Diencephalon (tissue), 1 donor: ENCODE measurements around the gene CCDC170. TPM values are rescaled to one million over a fixed set of nuclear protein-coding genes. Genes with fewer than 3 reads are reported as not detected.

Experiments
- small RNA-seq: library from RNA; depleted of rRNA; stranded (forward); fragments of <200 nt; gene quantifications from one replicate; pipeline ENCODE3, GENCODE V24; 2014
- total RNA-seq: library from RNA; depleted of rRNA; stranded (reverse); fragments of >200 nt; gene quantifications from one replicate; pipeline ENCODE4 v1.2.3, GENCODE V29; 2014

The CCDC170 gene, protein sequence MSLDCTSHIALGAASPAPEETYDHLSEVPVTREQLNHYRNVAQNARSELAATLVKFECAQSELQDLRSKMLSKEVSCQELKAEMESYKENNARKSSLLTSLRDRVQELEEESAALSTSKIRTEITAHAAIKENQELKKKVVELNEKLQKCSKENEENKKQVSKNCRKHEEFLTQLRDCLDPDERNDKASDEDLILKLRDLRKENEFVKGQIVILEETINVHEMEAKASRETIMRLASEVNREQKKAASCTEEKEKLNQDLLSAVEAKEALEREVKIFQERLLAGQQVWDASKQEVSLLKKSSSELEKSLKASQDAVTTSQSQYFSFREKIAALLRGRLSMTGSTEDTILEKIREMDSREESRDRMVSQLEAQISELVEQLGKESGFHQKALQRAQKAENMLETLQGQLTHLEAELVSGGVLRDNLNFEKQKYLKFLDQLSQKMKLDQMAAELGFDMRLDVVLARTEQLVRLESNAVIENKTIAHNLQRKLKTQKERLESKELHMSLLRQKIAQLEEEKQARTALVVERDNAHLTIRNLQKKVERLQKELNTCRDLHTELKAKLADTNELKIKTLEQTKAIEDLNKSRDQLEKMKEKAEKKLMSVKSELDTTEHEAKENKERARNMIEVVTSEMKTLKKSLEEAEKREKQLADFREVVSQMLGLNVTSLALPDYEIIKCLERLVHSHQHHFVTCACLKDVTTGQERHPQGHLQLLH
- 5.5 TPM for total RNA-seq

DNA sequence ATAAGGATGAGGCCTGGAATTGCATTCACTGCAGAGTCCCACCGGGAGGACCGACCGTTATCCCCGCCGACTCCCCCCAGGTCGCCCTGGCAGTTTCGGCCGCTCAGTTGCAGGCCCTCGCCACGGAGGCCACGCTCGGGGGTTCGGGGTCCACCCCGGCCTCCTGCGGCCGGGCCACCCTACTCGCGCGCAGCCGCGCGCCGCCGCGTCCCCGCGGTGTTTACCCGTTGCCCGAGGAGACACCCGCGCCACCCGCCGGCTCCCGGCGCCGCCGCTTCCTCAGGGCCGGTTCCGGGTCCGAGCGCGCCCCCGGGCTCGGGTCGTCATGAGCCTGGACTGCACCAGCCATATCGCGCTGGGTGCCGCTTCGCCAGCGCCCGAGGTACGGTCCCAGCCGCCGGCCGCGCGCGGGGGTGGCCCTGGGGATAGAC, at the start of gene CCDC170:
CCDC170 (plus strand) TSS at position 214 of the 431 bp plus-strand sequence; CDS start at position 326, 112 bp downstream.

DNA sequence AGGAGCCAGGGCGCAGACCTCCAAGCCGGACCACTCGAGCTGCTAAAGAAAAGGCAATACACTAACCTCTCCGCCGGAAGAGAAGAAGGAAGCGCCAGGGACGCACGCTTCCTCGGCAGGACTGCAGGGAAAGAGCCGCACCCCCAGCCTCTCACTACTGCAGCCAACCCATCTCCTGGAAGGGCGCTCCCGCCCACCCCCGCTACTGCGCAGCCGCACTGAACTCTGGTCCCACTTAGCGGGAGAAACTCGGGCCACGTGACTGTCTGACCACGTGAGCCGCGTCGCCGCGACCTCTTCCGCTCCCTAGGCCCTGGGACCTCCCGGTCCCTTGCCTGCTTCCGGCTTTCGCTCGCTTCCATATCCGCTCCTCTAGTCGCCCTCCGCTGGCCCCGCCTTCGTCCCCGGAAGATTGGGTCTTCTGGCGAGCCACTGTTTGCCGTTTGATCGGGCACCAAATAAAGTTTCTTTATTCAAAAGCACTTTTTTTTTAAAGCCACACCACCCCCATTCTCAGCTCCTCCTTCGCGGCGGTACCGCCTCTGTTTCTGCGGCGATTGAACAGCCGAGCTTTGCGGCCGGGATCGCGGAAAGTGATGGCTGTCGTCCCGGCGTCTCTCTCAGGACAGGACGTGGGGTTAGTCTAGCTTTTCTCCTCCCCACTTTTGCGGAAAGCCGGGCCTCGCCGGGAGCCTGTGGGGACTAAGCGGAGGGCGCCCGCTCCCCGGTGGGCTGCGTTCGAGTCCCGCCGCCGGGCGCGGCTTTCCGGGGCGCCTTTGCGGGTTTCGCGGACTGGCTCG, 41.7 kb upstream of the CCDC170 start, which contains the start of gene RMND1:
RMND1 (minus strand) TSS at position 177 of the 800 bp plus-strand sequence. CDS start 6,315 bp downstream, outside the sequence.

Small RNAs within 50 kb of the gene (small RNA-seq; reads per million reads assigned to genes)
- gene RNU6-813P = not detected

Other genes with a start within 250 kb of the CCDC170 start
- 8.8 TPM for gene ZBTB2, start 102.5 kb upstream of the CCDC170 start, total RNA-seq
- gene RMND1, start 41.9 kb upstream of the CCDC170 start, total RNA-seq = 42.0 TPM